IMR-90 (cell line): ENCODE measurements around the gene MKRN2OS. TPM values are rescaled to one million over a fixed set of nuclear protein-coding genes. Genes with fewer than 3 reads are reported as not detected.

ENCODE experiments used
- ATAC-seq: fragments of 200-7000 bp; cut with Tn5 transposase; 2 replicates; pipeline ENCODE4 v1.9.1; 2020; ENCODE audit warnings: low read depth, mild to moderate bottlenecking, moderate library complexity
- BruUV-seq: library from RNA; stranded (reverse); fragments of 400-500 nt; replicated peaks from 2 replicates; lab custom pipeline; 2021; lab: Mats Ljungman, UMichigan
- CTCF ChIA-PET: fragments of 300-600 bp; formaldehyde crosslinking; extraction: SDS; loops from one replicate; lab custom pipeline; 2021; ENCODE audit warnings: antibody characterized with exemption; lab: Yijun Ruan, JAX
- POLR2A ChIA-PET: fragments of 300-600 bp; sonication (Branson Sonifier 250); formaldehyde crosslinking; loops from one replicate; lab custom pipeline; 2022; ENCODE audit warnings: antibody characterized with exemption; ENCODE audit not compliant: unreplicated experiment; lab: Charles Lee
- DNase-seq: peaks from one replicate; pipeline ENCODE4 v3.0.0; 2013
- H2AFZ ChIP-seq: replicated peaks from 2 replicates; pipeline ENCODE3; 2013; ENCODE audit warnings: low read length, mild to moderate bottlenecking; ENCODE audit not compliant: poor library complexity
- H2AK5ac ChIP-seq: 2 replicates; pipeline ENCODE4 v1.6.1; 2013; ENCODE audit warnings: low read depth, low read length, inconsistent platforms
- H2AK9ac ChIP-seq: replicated peaks from 2 replicates; pipeline ENCODE3; 2013; ENCODE audit warnings: mild to moderate bottlenecking, low read depth, low read length, moderate library complexity; ENCODE audit not compliant: poor library complexity
- H2BK120ac ChIP-seq: 2 replicates; pipeline ENCODE4 v1.6.1; 2013; ENCODE audit warnings: low read depth, low read length, inconsistent platforms
- H2BK15ac ChIP-seq: 3 replicates; pipeline ENCODE4 v1.6.1; 2013; ENCODE audit warnings: low read depth, low read length, inconsistent platforms
- H2BK20ac ChIP-seq: 2 replicates; pipeline ENCODE4 v1.6.1; 2013; ENCODE audit warnings: low read depth, mild to moderate bottlenecking, inconsistent platforms, low read length, moderate library complexity
- H2BK5ac ChIP-seq: 2 replicates; pipeline ENCODE4 v1.6.1; 2013; ENCODE audit warnings: mild to moderate bottlenecking, low read depth, low read length, inconsistent platforms; ENCODE audit not compliant: poor library complexity, severe bottlenecking
- H3K14ac ChIP-seq: replicated peaks from 2 replicates; pipeline ENCODE4 v1.6.1; 2013; ENCODE audit warnings: low read depth, low read length, inconsistent platforms
- H3K18ac ChIP-seq: 2 replicates; pipeline ENCODE4 v1.6.1; 2013; ENCODE audit warnings: low read depth, low read length, control low read depth
- H3K23ac ChIP-seq: 2 replicates; pipeline ENCODE4 v1.6.1; 2013; ENCODE audit warnings: low read depth, low read length, inconsistent platforms
- H3K27ac ChIP-seq: 2 replicates; pipeline ENCODE4 v1.5.1; 2013; ENCODE audit warnings: mild to moderate bottlenecking, control low read depth, low read length; ENCODE audit not compliant: insufficient read depth
- H3K27me3 ChIP-seq: 2 replicates; pipeline ENCODE4 v1.6.1; 2013; ENCODE audit warnings: low read length; ENCODE audit not compliant: control insufficient read depth, insufficient read depth
- H3K36me3 ChIP-seq: 2 replicates; pipeline ENCODE4 v1.6.1; 2013; ENCODE audit warnings: low read length, mixed read lengths; ENCODE audit not compliant: control insufficient read depth, insufficient read depth
- H3K4ac ChIP-seq: 2 replicates; pipeline ENCODE4 v1.6.1; 2013; ENCODE audit warnings: low read depth, low read length, inconsistent platforms
- H3K4me1 ChIP-seq: 2 replicates; pipeline ENCODE4 v1.6.1; 2013; ENCODE audit warnings: low read length, mixed read lengths; ENCODE audit not compliant: control insufficient read depth, insufficient read depth
- H3K4me2 ChIP-seq: 2 replicates; pipeline ENCODE4 v1.6.1; 2013; ENCODE audit warnings: low read depth, mild to moderate bottlenecking, control low read depth, low read length, moderate library complexity
- H3K4me3 ChIP-seq: 2 replicates; pipeline ENCODE4 v1.5.1; 2013; ENCODE audit warnings: low read depth, mild to moderate bottlenecking, control low read depth, low read length, moderate library complexity; ENCODE audit not compliant: insufficient read depth
- H3K56ac ChIP-seq: 2 replicates; pipeline ENCODE4 v1.6.1; 2013; ENCODE audit warnings: low read length, inconsistent platforms; ENCODE audit not compliant: insufficient read depth; ENCODE audit errors: extremely low read depth
- H3K79me1 ChIP-seq, 2 experiments: 2 replicates each; pipeline ENCODE4 v1.6.1; 2013; ENCODE audit warnings: low read length in 2 of 2, inconsistent platforms in 1 of 2, low read depth in 1 of 2
- H3K9ac ChIP-seq: 2 replicates; pipeline ENCODE4 v1.6.1; 2013; ENCODE audit warnings: low read depth, low read length, control low read depth
- H3K9me1 ChIP-seq: 2 replicates; pipeline ENCODE4 v1.6.1; 2013; ENCODE audit warnings: low read length, inconsistent platforms; ENCODE audit not compliant: insufficient read depth
- H3K9me3 ChIP-seq: 2 replicates; pipeline ENCODE4 v1.6.1; 2013; ENCODE audit warnings: low read length; ENCODE audit not compliant: control insufficient read depth, insufficient read depth
- H4K20me1 ChIP-seq: 2 replicates; pipeline ENCODE4 v1.6.1; 2013; ENCODE audit warnings: low read length, inconsistent platforms; ENCODE audit not compliant: insufficient read depth
- H4K5ac ChIP-seq: 2 replicates; pipeline ENCODE4 v1.6.1; 2013; ENCODE audit warnings: mild to moderate bottlenecking, low read depth, low read length, control low read depth
- H4K8ac ChIP-seq, 2 experiments: 2 replicates each; pipeline ENCODE4 v1.6.1; 2013; ENCODE audit warnings: low read depth in 2 of 2, low read length in 2 of 2, control low read depth in 1 of 2, inconsistent platforms in 1 of 2
- H4K91ac ChIP-seq: 2 replicates; pipeline ENCODE4 v1.6.1; 2013; ENCODE audit warnings: low read depth, low read length, inconsistent platforms; ENCODE audit not compliant: insufficient read depth
- ELK1 ChIP-seq: fragments of 150-350 bp; IDR thresholded peaks from 2 replicates; pipeline ENCODE4 v1.6.1; 2016; ENCODE audit warnings: low read depth, mild to moderate bottlenecking, low read length, moderate library complexity, borderline replicate concordance
- MAFK ChIP-seq: IDR thresholded peaks from 2 replicates; pipeline ENCODE4 v1.6.1; 2012; ENCODE audit warnings: low read depth, low read length, improper control_type of control experiment
- MXI1 ChIP-seq: IDR thresholded peaks from 2 replicates; pipeline ENCODE4 v1.6.1; 2012; ENCODE audit warnings: low read depth, mild to moderate bottlenecking, low read length, moderate library complexity, borderline replicate concordance
- RCOR1 ChIP-seq: IDR thresholded peaks from 2 replicates; pipeline ENCODE4 v1.6.1; 2012; ENCODE audit warnings: mild to moderate bottlenecking, low read length, improper control_type of control experiment; ENCODE audit not compliant: insufficient replicate concordance
- SMC3 ChIP-seq: fragments of 150-350 bp; IDR thresholded peaks from 2 replicates; pipeline ENCODE4 v1.6.1; 2016; ENCODE audit warnings: low read depth, mild to moderate bottlenecking, antibody characterized with exemption, low read length, moderate library complexity
- USF2 ChIP-seq: fragments of 150-350 bp; IDR thresholded peaks from 2 replicates; pipeline ENCODE4 v1.6.1; 2017; ENCODE audit warnings: mild to moderate bottlenecking, antibody characterized with exemption, low read length, low read depth
- WGBS, 2 experiments: methylation state at CpG; one replicate each; pipeline versions ENCODE4 v1.1.5 to v1.1.7; 2013; ENCODE audit warnings: missing lambda C conversion rate in 2 of 2; ENCODE audit not compliant: insufficient read length in 1 of 2; ENCODE audit errors: extremely low coverage in 2 of 2; 5-methylcytosine and 5-hydroxymethylcytosine counted together
- dilution Hi-C: fragments of 300-500 bp; cut with HindIII; formaldehyde crosslinking; loops from one replicate; pipeline ENCODE4 v1.14.3; 2018; ENCODE audit warnings: low sequenced_read_pairs; ENCODE audit not compliant: unreplicated experiment
- in situ Hi-C: fragments of 300-500 bp; cut with MboI; formaldehyde crosslinking; loops from 3 replicates; pipeline ENCODE4 v1.14.3; 2019; ENCODE audit warnings: low sequenced_read_pairs, inconsistent platforms, mixed read lengths
- intact Hi-C: fragments of 100-400 bp; cut with micrococcal nuclease; formaldehyde crosslinking; loops from 2 replicates; pipeline ENCODE4 v1.10.0; 2022
- polyA plus RNA-seq, 3 experiments: library from polyadenylated mRNA; depleted of rRNA; stranded (reverse); fragments of >200 nt; gene quantifications; 2 replicates each; pipeline ENCODE4 v1.2.3, GENCODE V29; 2012; ENCODE audit warnings: low replicate concordance in 1 of 3
- total RNA-seq: library from RNA; depleted of rRNA; stranded (reverse); fragments of >200 nt; gene quantifications from 2 replicates; pipeline ENCODE4 v1.2.3, GENCODE V29; 2012

Gene MKRN2OS
- total and polyA plus RNA-seq, 2 of the 4 experiments (the other 2 are of a cell fraction) = not detected

GRCh38 chr3:12499474-12499873, 45.8 kb downstream of the MKRN2OS start:
- Histone ChIP-seq H3K4me2 (no peak overlapping the region), H3K4ac (no peak overlapping the region), H3K14ac (no peak overlapping the region), H2BK15ac (no peak overlapping the region), H3K9me3 (no peaks in the 10 kb centered on the region), H3K27ac (no peak overlapping the region), H3K9ac (no peak overlapping the region), H3K4me1 (peaks cover 5% of the 10 kb centered on the region), H2BK5ac (no peak overlapping the region), H2BK120ac (no peak overlapping the region), H4K20me1 (no peaks in the 10 kb centered on the region), H2BK20ac (no peak overlapping the region), H3K4me3 (no peak overlapping the region), H4K8ac (no peak overlapping the region), H2AK5ac (no peak overlapping the region), H3K9me1 (peaks cover 11% of the 10 kb centered on the region), H3K36me3 (peaks cover 24% of the 10 kb centered on the region), H3K79me1 (no peaks in the 10 kb centered on the region; a peak in 1 of 4 replicates), H4K5ac (no peak overlapping the region), H4K91ac (no peak overlapping the region), H2AFZ (no peak overlapping the region), H3K18ac (no peak overlapping the region), H3K56ac (no peak overlapping the region), H3K27me3 (no peaks in the 10 kb centered on the region), H2AK9ac (no peak overlapping the region), H3K23ac (no peak overlapping the region)
- CTCF ChIA-PET = no interaction called here
- intact Hi-C loops (no loop called here), in situ Hi-C loops (no loop called here), dilution Hi-C loops (no loop called here)
- TF ChIP-seq SMC3 = no peak
- no peak for TF ChIP-seq USF2
- no peak for TF ChIP-seq RCOR1
- no peak for TF ChIP-seq MAFK
- no peak for TF ChIP-seq ELK1
- TF ChIP-seq MXI1 = no peak
- POLR2A ChIA-PET = no interaction called here
- WGBS, 2 experiments = 100% methylated on average over 1 of the region's 5 CpGs; no CpG with 5 or more reads in 1 of the 2 experiments
- no TSS peak for BruUV-seq
- DNase-seq (no peak), ATAC-seq (no peak)
